ENCODE measurements around the gene CBLN2.

The CBLN2 gene

GRCh38 chr18:72544092-72544886 is at the start of gene CBLN2:
CBLN2 (minus strand) TSS chr18:72544342; CDS start chr18:72542160, 2,182 bp downstream.
- no peak for DNase-seq

- no peak for DNase-seq
Measured at GRCh38 chr18:72588360-72588759, 44.2 kb upstream of the CBLN2 start.

GRCh38 chr18:72584787-72585186 is 40.6 kb upstream of the CBLN2 start:
- DNase-seq, result no peak

- DNase-seq, result no peak
Measured at GRCh38 chr18:72581976-72582375, 37.8 kb upstream of the CBLN2 start.

GRCh38 chr18:72572896-72573295 is 28.8 kb upstream of the CBLN2 start:
- DNase-seq, result no peak

GRCh38 chr18:72566290-72566689 is 22.1 kb upstream of the CBLN2 start:
- no peak for DNase-seq

DNA sequence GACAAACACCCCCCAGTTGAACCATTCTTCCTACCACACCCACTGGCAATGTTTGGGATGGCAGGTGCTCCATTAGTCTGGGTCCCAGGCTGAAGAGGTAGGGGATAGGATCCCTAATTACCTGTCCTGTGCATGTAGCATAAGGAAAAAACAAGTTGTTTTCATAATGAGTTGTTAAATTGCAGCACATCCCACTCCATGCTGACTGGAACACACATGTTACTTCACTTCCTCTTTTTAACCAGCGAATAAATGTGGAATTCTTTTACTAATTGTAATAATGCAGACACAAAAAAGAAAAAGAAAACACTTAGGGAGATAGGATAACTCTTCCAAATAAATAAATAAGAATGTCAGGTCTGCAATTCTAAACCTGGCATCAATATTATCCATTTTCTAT is 11.8 kb upstream of the CBLN2 start:
- no peak for DNase-seq

DNA sequence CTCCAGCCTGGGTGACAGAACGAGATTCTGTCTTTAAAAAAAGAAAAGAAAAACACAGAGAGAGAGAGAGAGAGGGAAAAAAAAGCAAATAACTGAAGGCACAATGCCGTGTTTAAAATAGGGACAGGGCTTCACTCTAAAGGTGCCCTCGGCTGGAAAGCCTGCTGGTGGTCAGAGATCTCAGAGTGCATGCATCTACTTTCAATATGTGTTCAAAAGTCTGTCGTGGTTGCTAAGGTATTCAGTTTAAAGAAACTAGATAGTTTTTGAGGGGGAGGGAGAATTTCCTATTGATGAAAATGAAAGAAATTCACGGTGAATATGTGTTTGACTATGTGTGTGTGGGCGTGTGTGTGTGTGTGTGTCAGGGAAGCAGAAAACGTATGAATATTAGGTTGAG is 11.0 kb upstream of the CBLN2 start:
- DNase-seq, result no peak

- no peak for DNase-seq
Measured at GRCh38 chr18:72543357-72544055, 636 bp downstream of the CBLN2 start.

DNA sequence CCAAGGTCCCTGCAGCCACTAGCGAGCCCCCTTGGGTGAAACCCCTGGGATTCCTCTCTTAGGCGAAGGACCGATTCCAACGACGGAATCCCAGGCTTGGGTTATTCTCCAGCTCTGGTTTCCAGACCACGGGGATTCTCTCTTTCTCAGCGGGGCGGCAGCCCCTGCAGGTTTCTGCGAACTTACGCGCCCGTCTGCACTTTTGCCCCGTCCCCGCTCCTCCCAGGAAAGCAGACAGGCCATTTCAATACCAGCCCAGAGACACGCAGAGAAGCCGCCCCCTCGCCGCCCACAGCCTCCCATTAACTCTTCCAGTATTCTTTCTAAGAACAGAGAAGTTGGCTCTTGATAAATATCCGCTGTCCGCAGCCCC is 1.2 kb downstream of the CBLN2 start:
- DNase-seq, result no peak

- no peak for DNase-seq
Measured at GRCh38 chr18:72542342-72542741, 1.8 kb downstream of the CBLN2 start.

GRCh38 chr18:72541871-72542332 is 2.2 kb downstream of the CBLN2 start:
- DNase-seq, result no peak

DNA sequence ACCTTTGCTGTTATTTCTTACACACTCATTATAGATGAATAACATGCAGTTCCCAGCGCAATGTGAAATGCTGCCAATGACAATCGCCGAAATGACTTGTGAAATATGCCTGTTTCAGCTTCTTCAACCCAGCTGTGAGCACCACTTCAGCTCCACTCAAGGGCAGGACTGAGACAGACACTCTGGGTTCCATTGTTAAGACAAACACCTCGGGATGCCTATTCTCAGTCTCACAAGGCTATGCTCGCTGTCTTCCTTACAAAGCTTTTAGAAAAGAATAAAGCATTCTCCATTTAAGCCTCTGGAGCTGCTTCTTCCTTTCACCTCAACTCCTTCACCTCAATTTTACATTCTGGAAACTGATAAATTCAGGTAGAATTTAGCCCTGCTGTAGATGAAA is 4.2 kb downstream of the CBLN2 start:
- DNase-seq, result no peak

GRCh38 chr18:72530622-72531021 is 13.5 kb downstream of the CBLN2 start:
- DNase-seq, result no peak

GRCh38 chr18:72504866-72505265 is 39.3 kb downstream of the CBLN2 start:
- no peak for DNase-seq

GRCh38 chr18:72502671-72503431 is 41.3 kb downstream of the CBLN2 start:
- no peak for DNase-seq

DNA sequence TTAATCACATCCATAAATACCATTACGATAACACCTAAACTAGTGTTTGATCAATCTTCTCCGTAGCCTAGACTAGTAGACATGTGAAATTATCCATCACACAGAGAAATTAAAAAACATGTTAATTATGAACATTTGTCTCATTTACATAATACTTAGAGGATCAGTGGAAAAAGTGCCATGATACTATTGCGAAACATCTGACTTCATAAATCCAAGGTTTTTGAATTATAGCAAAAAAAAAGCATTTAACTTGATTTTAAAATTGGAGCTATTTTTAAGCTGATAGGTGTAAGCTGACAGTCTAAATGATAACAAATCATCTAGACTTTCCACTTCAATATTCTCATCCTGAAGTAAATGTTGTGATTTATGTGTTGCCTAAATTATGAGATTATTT is 51.6 kb downstream of the CBLN2 start:
- DNase-seq, result no peak
